Liver (tissue), 9 donors: Measurements from ENCODE around the gene CMPK1. TPM values are rescaled to one million over a fixed set of nuclear protein-coding genes. Genes with fewer than 3 reads are reported as not detected.
"Not testable (repeated sequence)": the region's sequence is repeated elsewhere in the genome, so short reads cannot be mapped to it uniquely, and the experiment has no call there.

Experiments used
- DNase-seq: peaks from one replicate; pipeline ENCODE4 v3.0.0-alpha.2; 2017; ENCODE audit warnings: low spot score
- H3K27ac ChIP-seq, 2 donors: one replicate each; pipeline ENCODE4 v1.7.0; 2013; ENCODE audit warnings: inconsistent platforms in 2 of 2, low read length in 2 of 2, control low read depth in 1 of 2, low read depth in 1 of 2, mild to moderate bottlenecking in 1 of 2
- H3K27me3 ChIP-seq, 4 donors: one replicate each; pipeline versions ENCODE4 v1.6.1 to v1.7.0; 2013; ENCODE audit warnings: low read length in 3 of 4, inconsistent platforms in 1 of 4, mild to moderate bottlenecking in 1 of 4, moderate library complexity in 1 of 4; ENCODE audit not compliant: control insufficient read depth in 4 of 4, insufficient read depth in 4 of 4
- H3K36me3 ChIP-seq, 4 donors: one replicate each; pipeline versions ENCODE4 v1.6.1 to v1.7.0; 2013; ENCODE audit warnings: low read length in 3 of 4, mild to moderate bottlenecking in 3 of 4, low read depth in 1 of 4, moderate library complexity in 1 of 4; ENCODE audit not compliant: control insufficient read depth in 4 of 4, insufficient read depth in 3 of 4
- H3K4me1 ChIP-seq, 4 donors: one replicate each; pipeline versions ENCODE4 v1.6.1 to v1.7.0; 2013; ENCODE audit warnings: low read length in 3 of 4, mild to moderate bottlenecking in 3 of 4, moderate library complexity in 1 of 4; ENCODE audit not compliant: control insufficient read depth in 4 of 4, insufficient read depth in 4 of 4
- H3K4me3 ChIP-seq, 3 donors: one replicate each; pipeline versions ENCODE4 v1.6.1 to v1.7.0; 2013; ENCODE audit warnings: low read length in 3 of 3, control low read depth in 1 of 3, low read depth in 1 of 3, mild to moderate bottlenecking in 1 of 3
- H3K9ac ChIP-seq, 2 donors: one replicate each; pipeline ENCODE4 v1.7.0; 2013; ENCODE audit warnings: low read length in 2 of 2, mild to moderate bottlenecking in 2 of 2, moderate library complexity in 2 of 2, control low read depth in 1 of 2, low read depth in 1 of 2
- H3K9me3 ChIP-seq, 4 donors: one replicate each; pipeline versions ENCODE4 v1.6.1 to v1.7.0; 2013; ENCODE audit warnings: low read length in 3 of 4; ENCODE audit not compliant: control insufficient read depth in 4 of 4
- EGR1 ChIP-seq, 2 donors: IDR thresholded peaks; 2 replicates each; pipeline ENCODE4 v1.6.1; 2016 to 2018; ENCODE audit warnings: antibody characterized with exemption in 2 of 2, low read depth in 2 of 2
- FOXA1 ChIP-seq: IDR thresholded peaks from 2 replicates; pipeline ENCODE4 v1.6.1; 2016; ENCODE audit warnings: antibody characterized with exemption
- FOXA2 ChIP-seq: IDR thresholded peaks from 2 replicates; pipeline ENCODE4 v1.6.1; 2016; ENCODE audit warnings: antibody characterized with exemption
- GABPA ChIP-seq, 2 donors: IDR thresholded peaks in 1 of 2; conservative IDR thresholded peaks in 1 of 2; 2 replicates each; pipeline ENCODE4 v1.6.1; 2016; ENCODE audit warnings: antibody characterized with exemption in 2 of 2, mild to moderate bottlenecking in 1 of 2, moderate library complexity in 1 of 2
- HNF4A ChIP-seq, 2 donors: conservative IDR thresholded peaks; 2 replicates each; pipeline ENCODE4 v1.6.1; 2016; ENCODE audit warnings: antibody characterized with exemption in 2 of 2, mild to moderate bottlenecking in 2 of 2
- HNF4G ChIP-seq: IDR thresholded peaks from 2 replicates; pipeline ENCODE4 v1.6.1; 2016; ENCODE audit warnings: antibody characterized with exemption
- JUND ChIP-seq, 2 donors: IDR thresholded peaks; 2 replicates each; pipeline ENCODE4 v1.6.1; 2016; ENCODE audit warnings: antibody characterized with exemption in 2 of 2
- NR2F2 ChIP-seq: IDR thresholded peaks from 2 replicates; pipeline ENCODE4 v1.6.1; 2016; ENCODE audit warnings: antibody characterized with exemption
- RAD21 ChIP-seq, 2 donors: IDR thresholded peaks; 2 replicates each; pipeline ENCODE4 v1.6.1; 2016; ENCODE audit warnings: antibody characterized with exemption in 2 of 2, mild to moderate bottlenecking in 2 of 2
- RXRA ChIP-seq, 2 donors: IDR thresholded peaks; 2 replicates each; pipeline ENCODE4 v1.6.1; 2017 to 2018; ENCODE audit warnings: antibody characterized with exemption in 2 of 2, mild to moderate bottlenecking in 1 of 2
- SP1 ChIP-seq: IDR thresholded peaks from 2 replicates; pipeline ENCODE4 v1.6.1; 2018; ENCODE audit warnings: antibody characterized with exemption, mild to moderate bottlenecking
- TAF1 ChIP-seq: conservative IDR thresholded peaks from 2 replicates; pipeline ENCODE4 v1.6.1; 2016; ENCODE audit warnings: antibody characterized with exemption, mild to moderate bottlenecking
- YY1 ChIP-seq: IDR thresholded peaks from 2 replicates; pipeline ENCODE4 v1.6.1; 2016; ENCODE audit warnings: antibody characterized with exemption, mild to moderate bottlenecking
- WGBS: extraction: QIAGEN DNeasy Blood & Tissue Kit; methylation state at CpG from one replicate; pipeline ENCODE4 v1.1.7; 2013; 5-methylcytosine and 5-hydroxymethylcytosine counted together
- polyA plus RNA-seq, 2 donors: library from polyadenylated mRNA; stranded (reverse) in 1 of 2; unstranded in 1 of 2; fragments of 200-250 nt in 1 of 2; fragments of >200 nt in 1 of 2; fragmentation: Nextera tagmentation in 1 of 2; extraction: Ambion mirVana in 1 of 2; gene quantifications; one replicate each; pipeline versions ENCODE4 v1.2.1 to v1.2.3, GENCODE V29; 2013 to 2015
- total RNA-seq, 2 donors: library from RNA; depleted of rRNA; stranded (reverse); fragments of >200 nt; gene quantifications; one replicate each; pipeline ENCODE4 v1.2.3, GENCODE V29; 2014
- TF ChIP-seq, protein P1 (sequence below): IDR thresholded peaks from 2 replicates; pipeline ENCODE4 v1.6.1; 2016; ENCODE audit warnings: antibody characterized with exemption
- TF ChIP-seq, protein P2 (sequence below): IDR thresholded peaks from 2 replicates; pipeline ENCODE4 v1.6.1; 2016; ENCODE audit warnings: antibody characterized with exemption
- TF ChIP-seq, protein P3 (sequence below): IDR thresholded peaks from 2 replicates; pipeline ENCODE4 v1.6.1; 2016; ENCODE audit warnings: antibody characterized with exemption
- TF ChIP-seq, protein P4 (sequence below): fragments of 150-350 bp; IDR thresholded peaks from 2 replicates; pipeline ENCODE4 v1.5.1; 2017; ENCODE audit warnings: improper control_type of control experiment, low read depth, low read length; ENCODE audit not compliant: missing input control
- TF ChIP-seq, protein P5 (sequence below): IDR thresholded peaks from 2 replicates; pipeline ENCODE4 v1.6.1; 2016; ENCODE audit warnings: antibody characterized with exemption, mild to moderate bottlenecking
- donor health status: healthy.
- donor health status: healthy.
- donor health status: healthy.
- donor health status: healthy.
- donor health status: healthy.

Gene CMPK1
- total and polyA plus RNA-seq, 4 donors = 66.8 to 146 (median 87.0) TPM

DNA sequence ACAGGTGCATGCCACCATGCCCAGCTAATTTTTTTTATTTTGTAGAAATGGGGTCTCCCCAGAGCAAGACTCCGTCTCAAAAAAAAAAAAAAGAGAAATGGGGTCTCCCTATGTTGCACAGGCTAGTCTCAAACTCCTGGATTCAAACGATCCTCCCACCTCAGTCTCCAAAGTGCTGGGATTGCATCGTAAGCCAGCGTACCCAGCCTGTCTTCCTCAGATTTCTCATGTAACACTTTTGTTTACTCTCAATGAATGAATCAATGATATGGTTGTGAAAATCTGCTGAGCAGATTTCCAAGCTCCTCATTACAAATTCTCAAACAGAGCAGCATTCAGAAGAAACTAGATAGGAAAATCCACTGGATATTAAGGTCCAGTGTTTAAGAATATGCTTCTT is 6.6 kb downstream of the CMPK1 start:
- DNase-seq = no peak
- H3K27ac ChIP-seq = peak overlapping the region in 1 of 2 donors; percentile 28
- peaks cover 0 to 8% (median 0%) of the 10 kb centered on the region in 4 donors for H3K36me3 ChIP-seq
- no peak overlapping the region for H3K9ac ChIP-seq
- 46% methylated on average over 4 of the region's 4 CpGs for WGBS
- H3K9me3 ChIP-seq = no peaks in the 10 kb centered on the region
- peak in 1 of 2 donors; percentile 10 for TF ChIP-seq RXRA (IDR thresholded peaks at IDR 0.05)
- no peak for TF ChIP-seq SP1
- TF ChIP-seq, protein P1, sequence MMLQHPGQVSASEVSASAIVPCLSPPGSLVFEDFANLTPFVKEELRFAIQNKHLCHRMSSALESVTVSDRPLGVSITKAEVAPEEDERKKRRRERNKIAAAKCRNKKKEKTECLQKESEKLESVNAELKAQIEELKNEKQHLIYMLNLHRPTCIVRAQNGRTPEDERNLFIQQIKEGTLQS = peak; percentile 37
- peak in 1 of 2 donors; percentile 38 for TF ChIP-seq HNF4A (conservative IDR thresholded peaks at IDR 0.05)
- no peak for TF ChIP-seq GABPA (IDR thresholded peaks at IDR 0.05 in 1 of 2, conservative IDR thresholded peaks at IDR 0.05 in 1 of 2)
- peaks cover 3 to 13% (median 9%) of the 10 kb centered on the region in 4 donors for H3K4me1 ChIP-seq
- no peak overlapping the region for H3K4me3 ChIP-seq
- no peaks in the 10 kb centered on the region for H3K27me3 ChIP-seq

DNA sequence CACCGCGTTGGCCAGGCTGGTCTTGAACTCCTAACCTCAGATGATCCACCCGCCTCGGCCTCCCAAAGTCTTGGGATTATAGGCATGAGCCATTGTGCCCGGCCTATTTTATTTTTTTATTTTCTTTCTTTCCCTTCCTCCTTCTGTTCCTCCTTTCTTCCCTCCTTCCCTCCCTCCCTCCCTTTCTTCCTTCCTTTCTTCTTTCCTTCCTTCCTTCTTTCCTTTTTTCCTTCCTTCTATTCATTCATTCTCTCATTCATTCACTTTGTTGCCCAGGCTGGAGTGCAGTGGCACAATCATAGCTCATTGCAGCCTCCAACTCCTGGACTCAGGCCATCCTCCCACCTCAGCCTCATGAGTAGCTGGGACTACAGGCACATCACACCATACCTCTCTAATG is 13.4 kb downstream of the CMPK1 start:
- not testable (repeated sequence) for H3K27me3 ChIP-seq, H3K27ac ChIP-seq, H3K9ac ChIP-seq, H3K4me3 ChIP-seq, H3K36me3 ChIP-seq, DNase-seq, H3K9me3 ChIP-seq
- 99% methylated on average over 5 of the region's 5 CpGs for WGBS
- H3K4me1 ChIP-seq = peaks cover 0 to 10% (median 4%) of the 10 kb centered on the region in 4 donors

DNA sequence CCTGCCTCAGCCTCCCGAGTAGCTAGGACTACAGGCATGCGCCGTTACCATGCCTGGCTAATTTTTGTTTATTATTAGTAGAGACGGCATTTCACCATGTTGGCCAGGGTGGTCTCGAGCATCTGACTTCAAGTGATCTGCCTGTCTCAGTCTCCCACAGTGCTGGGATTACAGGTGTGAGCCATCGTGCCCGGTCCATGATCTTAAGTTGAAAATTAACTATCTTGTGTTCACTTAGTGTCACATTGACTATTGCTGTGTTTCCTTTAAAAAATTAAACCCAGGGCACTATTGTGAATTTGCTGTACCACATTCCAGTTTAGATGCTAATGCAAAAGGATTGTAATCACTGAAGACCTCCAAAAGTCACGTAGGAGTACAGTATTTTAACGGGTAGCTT is 14.1 kb downstream of the CMPK1 start:
- peaks cover 0 to 6% (median 2%) of the 10 kb centered on the region in 4 donors for H3K36me3 ChIP-seq
- no peaks in the 10 kb centered on the region for H3K9me3 ChIP-seq
- no peak for DNase-seq
- H3K4me1 ChIP-seq = peaks cover 0 to 10% (median 4%) of the 10 kb centered on the region in 4 donors
- no peak overlapping the region for H3K4me3 ChIP-seq
- no peak overlapping the region for H3K27ac ChIP-seq
- H3K27me3 ChIP-seq = no peaks in the 10 kb centered on the region
- WGBS = 72% methylated on average over 9 of the region's 9 CpGs
- TF ChIP-seq NR2F2 (no peak), TAF1 (no peak), FOXA1 (no peak), GABPA (IDR thresholded peaks at IDR 0.05 in 1 of 2, conservative IDR thresholded peaks at IDR 0.05 in 1 of 2) (no peak), SP1 (no peak), RAD21 (IDR thresholded peaks at IDR 0.05) (no peak), RXRA (IDR thresholded peaks at IDR 0.05) (no peak), JUND (IDR thresholded peaks at IDR 0.05) (no peak), HNF4A (conservative IDR thresholded peaks at IDR 0.05) (no peak), YY1 (no peak), HNF4G (no peak), EGR1 (IDR thresholded peaks at IDR 0.05; ENCODE audit: low read depth in 2 of 2) (no peak), FOXA2 (no peak)
- TF ChIP-seq, protein P2, sequence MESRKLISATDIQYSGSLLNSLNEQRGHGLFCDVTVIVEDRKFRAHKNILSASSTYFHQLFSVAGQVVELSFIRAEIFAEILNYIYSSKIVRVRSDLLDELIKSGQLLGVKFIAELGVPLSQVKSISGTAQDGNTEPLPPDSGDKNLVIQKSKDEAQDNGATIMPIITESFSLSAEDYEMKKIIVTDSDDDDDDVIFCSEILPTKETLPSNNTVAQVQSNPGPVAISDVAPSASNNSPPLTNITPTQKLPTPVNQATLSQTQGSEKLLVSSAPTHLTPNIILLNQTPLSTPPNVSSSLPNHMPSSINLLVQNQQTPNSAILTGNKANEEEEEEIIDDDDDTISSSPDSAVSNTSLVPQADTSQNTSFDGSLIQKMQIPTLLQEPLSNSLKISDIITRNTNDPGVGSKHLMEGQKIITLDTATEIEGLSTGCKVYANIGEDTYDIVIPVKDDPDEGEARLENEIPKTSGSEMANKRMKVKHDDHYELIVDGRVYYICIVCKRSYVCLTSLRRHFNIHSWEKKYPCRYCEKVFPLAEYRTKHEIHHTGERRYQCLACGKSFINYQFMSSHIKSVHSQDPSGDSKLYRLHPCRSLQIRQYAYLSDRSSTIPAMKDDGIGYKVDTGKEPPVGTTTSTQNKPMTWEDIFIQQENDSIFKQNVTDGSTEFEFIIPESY = no peak
- TF ChIP-seq, protein P3, sequence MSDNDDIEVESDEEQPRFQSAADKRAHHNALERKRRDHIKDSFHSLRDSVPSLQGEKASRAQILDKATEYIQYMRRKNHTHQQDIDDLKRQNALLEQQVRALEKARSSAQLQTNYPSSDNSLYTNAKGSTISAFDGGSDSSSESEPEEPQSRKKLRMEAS = no peak
- TF ChIP-seq, protein P4, sequence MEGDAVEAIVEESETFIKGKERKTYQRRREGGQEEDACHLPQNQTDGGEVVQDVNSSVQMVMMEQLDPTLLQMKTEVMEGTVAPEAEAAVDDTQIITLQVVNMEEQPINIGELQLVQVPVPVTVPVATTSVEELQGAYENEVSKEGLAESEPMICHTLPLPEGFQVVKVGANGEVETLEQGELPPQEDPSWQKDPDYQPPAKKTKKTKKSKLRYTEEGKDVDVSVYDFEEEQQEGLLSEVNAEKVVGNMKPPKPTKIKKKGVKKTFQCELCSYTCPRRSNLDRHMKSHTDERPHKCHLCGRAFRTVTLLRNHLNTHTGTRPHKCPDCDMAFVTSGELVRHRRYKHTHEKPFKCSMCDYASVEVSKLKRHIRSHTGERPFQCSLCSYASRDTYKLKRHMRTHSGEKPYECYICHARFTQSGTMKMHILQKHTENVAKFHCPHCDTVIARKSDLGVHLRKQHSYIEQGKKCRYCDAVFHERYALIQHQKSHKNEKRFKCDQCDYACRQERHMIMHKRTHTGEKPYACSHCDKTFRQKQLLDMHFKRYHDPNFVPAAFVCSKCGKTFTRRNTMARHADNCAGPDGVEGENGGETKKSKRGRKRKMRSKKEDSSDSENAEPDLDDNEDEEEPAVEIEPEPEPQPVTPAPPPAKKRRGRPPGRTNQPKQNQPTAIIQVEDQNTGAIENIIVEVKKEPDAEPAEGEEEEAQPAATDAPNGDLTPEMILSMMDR = no peak
- TF ChIP-seq, protein P5, sequence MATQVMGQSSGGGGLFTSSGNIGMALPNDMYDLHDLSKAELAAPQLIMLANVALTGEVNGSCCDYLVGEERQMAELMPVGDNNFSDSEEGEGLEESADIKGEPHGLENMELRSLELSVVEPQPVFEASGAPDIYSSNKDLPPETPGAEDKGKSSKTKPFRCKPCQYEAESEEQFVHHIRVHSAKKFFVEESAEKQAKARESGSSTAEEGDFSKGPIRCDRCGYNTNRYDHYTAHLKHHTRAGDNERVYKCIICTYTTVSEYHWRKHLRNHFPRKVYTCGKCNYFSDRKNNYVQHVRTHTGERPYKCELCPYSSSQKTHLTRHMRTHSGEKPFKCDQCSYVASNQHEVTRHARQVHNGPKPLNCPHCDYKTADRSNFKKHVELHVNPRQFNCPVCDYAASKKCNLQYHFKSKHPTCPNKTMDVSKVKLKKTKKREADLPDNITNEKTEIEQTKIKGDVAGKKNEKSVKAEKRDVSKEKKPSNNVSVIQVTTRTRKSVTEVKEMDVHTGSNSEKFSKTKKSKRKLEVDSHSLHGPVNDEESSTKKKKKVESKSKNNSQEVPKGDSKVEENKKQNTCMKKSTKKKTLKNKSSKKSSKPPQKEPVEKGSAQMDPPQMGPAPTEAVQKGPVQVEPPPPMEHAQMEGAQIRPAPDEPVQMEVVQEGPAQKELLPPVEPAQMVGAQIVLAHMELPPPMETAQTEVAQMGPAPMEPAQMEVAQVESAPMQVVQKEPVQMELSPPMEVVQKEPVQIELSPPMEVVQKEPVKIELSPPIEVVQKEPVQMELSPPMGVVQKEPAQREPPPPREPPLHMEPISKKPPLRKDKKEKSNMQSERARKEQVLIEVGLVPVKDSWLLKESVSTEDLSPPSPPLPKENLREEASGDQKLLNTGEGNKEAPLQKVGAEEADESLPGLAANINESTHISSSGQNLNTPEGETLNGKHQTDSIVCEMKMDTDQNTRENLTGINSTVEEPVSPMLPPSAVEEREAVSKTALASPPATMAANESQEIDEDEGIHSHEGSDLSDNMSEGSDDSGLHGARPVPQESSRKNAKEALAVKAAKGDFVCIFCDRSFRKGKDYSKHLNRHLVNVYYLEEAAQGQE = no peak
- no peak overlapping the region for H3K9ac ChIP-seq
